GM12872 (cell line): ENCODE measurements around the gene POLQ.

Source experiments
- TF ChIP-seq, protein P1 (sequence below): IDR thresholded peaks from 3 replicates; pipeline ENCODE4 v1.5.1; 2011; ENCODE audit warnings: low read depth, mild to moderate bottlenecking, low read length, moderate library complexity; ENCODE audit not compliant: insufficient read depth

The POLQ gene

DNA sequence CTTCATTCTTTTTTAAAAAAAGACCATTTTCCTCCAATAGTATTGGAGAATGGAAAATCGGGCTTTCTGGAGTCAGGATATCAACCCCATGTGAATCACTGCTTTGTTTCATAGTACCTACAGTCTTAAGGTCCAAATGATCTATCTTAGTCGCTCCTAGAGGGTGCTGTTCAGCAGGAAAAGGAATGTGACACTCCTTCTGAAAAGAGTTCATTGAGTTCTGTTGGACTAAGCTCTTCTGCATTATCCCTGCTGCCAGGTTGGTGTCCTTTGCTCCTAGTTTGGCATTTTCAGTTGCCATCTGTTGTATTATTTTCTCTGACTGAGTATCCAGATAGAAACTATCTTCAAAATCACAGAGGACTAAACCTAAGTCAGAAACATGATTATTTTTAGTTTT lies 57.2 kb downstream of the POLQ start:
- TF ChIP-seq, protein P1, sequence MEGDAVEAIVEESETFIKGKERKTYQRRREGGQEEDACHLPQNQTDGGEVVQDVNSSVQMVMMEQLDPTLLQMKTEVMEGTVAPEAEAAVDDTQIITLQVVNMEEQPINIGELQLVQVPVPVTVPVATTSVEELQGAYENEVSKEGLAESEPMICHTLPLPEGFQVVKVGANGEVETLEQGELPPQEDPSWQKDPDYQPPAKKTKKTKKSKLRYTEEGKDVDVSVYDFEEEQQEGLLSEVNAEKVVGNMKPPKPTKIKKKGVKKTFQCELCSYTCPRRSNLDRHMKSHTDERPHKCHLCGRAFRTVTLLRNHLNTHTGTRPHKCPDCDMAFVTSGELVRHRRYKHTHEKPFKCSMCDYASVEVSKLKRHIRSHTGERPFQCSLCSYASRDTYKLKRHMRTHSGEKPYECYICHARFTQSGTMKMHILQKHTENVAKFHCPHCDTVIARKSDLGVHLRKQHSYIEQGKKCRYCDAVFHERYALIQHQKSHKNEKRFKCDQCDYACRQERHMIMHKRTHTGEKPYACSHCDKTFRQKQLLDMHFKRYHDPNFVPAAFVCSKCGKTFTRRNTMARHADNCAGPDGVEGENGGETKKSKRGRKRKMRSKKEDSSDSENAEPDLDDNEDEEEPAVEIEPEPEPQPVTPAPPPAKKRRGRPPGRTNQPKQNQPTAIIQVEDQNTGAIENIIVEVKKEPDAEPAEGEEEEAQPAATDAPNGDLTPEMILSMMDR, result no peak

DNA sequence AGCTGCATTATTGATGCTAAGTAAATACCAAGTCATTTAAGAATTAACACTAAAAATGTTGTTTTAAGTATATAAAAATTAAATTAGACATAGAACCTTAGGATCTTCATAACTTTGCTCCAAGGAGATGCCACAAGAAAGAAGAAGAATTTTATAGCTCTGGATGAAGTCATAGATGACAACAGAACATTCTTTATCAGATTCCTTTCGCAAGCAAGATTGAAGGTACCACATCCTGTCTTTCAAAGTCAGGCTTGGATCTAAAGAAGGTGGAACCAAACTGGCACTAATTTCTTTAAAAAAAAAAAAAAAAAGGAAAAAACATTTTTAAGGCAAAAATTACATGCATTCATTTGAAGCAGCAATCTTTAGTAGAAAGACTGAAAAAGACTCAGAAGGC lies 62.5 kb downstream of the POLQ start:
- TF ChIP-seq, protein P1, result no peak

DNA sequence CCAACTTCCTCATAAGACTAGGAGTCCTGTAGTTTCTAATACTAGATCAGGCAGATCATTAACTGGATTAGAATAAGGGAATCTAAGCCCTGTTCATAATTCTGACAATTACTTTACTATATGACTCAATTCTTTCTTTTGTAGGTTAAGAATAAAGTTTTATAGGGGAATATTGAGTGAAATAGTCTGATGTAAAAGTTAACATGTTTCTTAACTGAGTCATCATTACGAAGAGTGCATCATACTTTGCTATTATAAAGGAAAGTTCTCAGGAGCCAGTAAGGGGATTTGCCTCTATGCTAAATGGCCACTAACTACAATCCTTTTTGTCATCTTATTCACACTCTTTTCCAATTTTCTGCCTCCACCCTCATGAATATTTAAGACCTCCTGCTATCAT lies 63.1 kb downstream of the POLQ start:
- TF ChIP-seq, protein P1, result no peak

DNA sequence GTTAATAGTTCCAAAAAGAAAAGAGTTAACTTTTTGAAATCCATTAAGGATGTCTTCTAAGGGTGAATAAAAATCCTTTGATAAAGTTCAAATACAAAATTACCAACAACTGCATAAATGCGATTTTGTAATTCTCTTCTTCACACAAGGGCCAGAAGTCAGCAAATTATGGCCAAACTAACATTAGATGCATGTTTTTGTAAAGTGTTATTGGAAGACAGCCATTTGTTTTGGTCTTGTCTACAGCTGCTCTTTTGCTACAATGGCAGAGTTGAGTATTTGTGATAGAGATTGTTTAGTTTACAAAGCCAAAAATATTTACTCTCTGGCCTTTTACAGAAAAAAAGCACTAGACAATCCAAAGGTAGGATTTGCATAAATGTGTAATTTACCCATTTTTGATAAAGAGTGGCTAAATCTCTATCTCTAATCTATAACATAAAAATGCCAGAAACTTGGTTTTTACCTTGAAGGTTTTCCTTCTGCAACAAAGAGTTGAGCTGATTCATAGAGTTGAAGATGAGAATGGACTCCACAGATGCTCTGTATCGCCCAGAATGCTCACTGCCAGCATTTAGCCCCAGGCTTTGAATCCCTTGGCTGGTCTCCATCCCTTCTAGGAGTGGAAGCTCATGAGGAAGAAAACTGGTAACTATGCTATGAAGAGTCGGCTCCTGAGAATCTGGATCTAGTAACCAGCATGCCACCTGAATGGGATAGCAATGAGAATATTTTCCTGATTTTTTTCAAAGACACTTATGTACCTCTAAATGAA lies 64.5 kb downstream of the POLQ start:
- TF ChIP-seq, protein P1, result no peak

DNA sequence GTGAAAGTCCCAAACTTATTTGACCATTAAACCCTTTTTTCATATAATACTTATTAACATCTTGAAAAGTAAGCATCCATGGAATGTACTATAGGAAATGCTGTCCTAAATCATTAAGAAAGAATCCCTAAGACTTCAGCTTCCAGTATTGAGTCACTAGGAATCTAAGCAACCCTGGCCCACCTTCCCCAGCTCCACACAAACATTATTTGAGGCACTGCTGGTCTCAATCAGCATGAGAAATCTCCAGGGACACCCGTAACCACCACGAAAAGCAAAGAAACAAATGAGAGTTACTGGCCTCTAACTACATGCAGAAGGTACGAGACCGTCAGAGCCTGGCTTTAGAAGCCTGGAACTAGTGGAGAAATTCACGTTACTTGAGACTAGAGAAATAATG lies 68.2 kb downstream of the POLQ start:
- TF ChIP-seq, protein P1, result no peak

DNA sequence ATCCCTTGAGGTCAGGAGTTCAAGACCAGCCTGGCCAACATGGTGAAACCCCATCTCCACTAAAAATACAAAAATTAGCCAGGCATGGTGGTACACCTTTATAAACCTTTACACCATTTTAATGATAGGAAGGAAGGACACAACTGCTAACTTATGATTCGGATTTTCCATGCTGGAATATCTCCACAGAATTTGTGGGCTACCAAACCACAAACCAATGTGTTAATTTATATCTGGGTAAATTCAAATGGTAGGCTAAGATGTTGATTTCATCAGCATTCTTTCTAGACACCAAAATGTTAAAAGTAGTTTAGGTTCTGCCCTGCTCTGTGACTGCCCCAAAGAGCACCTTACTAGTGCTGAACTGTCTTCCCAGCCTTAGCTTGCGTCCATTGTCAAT lies 72.8 kb downstream of the POLQ start:
- TF ChIP-seq, protein P1, result no peak

DNA sequence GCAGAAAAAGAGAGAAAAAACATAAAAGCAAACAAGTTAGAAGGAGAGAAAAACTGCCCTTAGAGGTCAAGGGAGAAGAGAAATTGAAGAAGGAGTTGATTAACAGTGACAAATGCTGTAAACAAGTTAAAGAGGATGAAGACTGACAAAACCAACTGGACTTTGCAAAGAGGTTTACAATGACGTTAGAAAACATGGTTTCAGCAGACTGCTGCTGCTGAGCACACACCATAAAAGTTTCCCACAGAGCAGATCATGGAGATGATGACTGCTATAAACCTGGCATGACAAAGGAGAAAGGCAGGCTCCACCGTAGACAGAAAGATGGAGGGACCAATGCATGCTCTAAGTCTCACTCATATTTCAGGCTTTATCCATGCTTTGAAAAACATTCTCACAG lies 78.7 kb downstream of the POLQ start:
- TF ChIP-seq, protein P1, result no peak

DNA sequence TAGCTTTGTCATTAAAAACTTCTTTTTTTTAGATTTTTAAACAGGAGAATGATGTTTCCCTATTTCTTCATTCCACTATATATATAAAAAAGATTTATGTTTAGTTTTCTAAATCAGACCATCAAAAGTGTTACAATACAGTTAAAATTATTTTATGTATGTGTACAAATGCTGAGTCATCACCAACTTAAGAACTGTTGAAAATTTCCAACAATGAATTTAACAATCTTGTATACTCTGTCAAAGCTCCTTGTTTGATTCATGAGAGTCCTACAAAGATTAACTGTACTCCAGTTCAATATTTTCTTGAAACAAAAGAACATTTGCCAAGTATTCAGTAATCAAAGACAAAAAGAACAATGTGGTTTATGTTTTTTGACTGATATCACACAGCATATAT lies 82.0 kb downstream of the POLQ start:
- TF ChIP-seq, protein P1, result no peak
